Measurements from ENCODE around the gene LGMN.
"Not testable (repeated sequence)": the region's sequence is repeated elsewhere in the genome, so short reads cannot be mapped to it uniquely, and the experiment has no call there.

LGMN gene

DNA sequence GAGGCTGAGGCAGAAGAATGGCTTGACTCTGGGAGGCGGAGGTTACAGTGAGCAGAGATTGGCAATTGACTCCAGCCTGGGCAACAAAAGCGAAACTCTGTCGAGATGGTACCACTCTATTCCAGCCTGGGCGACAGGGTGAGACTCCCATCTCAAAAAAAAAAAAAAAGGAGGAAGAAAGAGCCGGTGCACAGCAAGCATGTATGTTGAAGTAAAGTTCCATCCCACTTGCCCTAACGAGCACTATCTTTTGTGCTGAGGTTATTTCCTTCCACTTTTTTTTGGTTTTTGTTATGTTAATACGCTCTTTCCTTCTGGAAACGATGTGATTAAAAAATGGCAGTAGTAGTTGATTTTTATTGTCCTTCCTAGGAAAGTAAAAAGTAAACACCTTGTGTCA lies 26.1 kb upstream of the LGMN start:
- Histone ChIP-seq H3K4me1 (ENCODE audit: insufficient read depth, low read length) (no peaks in the 10 kb centered on the region), H2AFZ (ENCODE audit: low read depth, low read length) (no peak overlapping the region), H3K4me2 (ENCODE audit: insufficient read depth, low read length) (no peak overlapping the region), H4K20me1 (ENCODE audit: insufficient read depth, low read length) (no peaks in the 10 kb centered on the region), H3K79me2 (ENCODE audit: insufficient read depth, low read length) (no peaks in the 10 kb centered on the region), H3K27me3 (ENCODE audit: insufficient read depth, low read length, poor library complexity) (no peaks in the 10 kb centered on the region), H3K4me3 (ENCODE audit: low read depth in 1 of 2, low read length in 2 of 2) (no peak overlapping the region), H3K27ac (ENCODE audit: low read length) (no peak overlapping the region), H3K9ac (ENCODE audit: low read depth, low read length) (no peak overlapping the region), H3K36me3 (ENCODE audit: insufficient read depth, low read length) (no peaks in the 10 kb centered on the region), H3K9me3 (ENCODE audit: insufficient read depth, low read length, severe bottlenecking) (no peaks in the 10 kb centered on the region)
- TF ChIP-seq EZH2 (IDR thresholded peaks at IDR 0.05; ENCODE audit: borderline replicate concordance, low read depth, low read length, severe bottlenecking) (no peak), CTCF (IDR thresholded peaks at IDR 0.05; ENCODE audit: borderline replicate concordance, extremely low read depth, low read length, poor library complexity, severe bottlenecking) (no peak)
- DNase-seq (no peak), ATAC-seq (ENCODE audit: insufficient read depth, low read depth) (no peak)

DNA sequence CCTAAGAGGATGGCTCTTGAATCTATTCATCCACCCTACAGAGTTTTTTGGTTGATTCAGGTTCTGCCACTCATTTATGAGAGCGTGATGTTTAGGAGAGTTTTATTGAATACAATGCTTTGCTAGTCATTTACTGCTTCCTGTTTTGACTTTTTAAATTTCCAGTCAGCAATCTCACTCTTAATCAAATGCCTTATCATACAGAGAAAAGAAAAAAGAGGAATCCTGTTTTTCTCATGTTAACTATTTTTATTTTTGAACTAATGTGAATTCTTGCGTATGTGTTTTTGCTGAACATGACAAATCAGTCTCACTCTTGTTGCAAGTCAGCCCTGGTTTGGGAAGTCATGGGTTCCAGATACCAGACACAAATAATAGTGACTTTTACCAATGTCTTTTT lies 22.1 kb upstream of the LGMN start:
- Histone ChIP-seq H4K20me1 (ENCODE audit: insufficient read depth, low read length) (no peaks in the 10 kb centered on the region), H3K27me3 (ENCODE audit: insufficient read depth, low read length, poor library complexity) (no peaks in the 10 kb centered on the region), H3K9me3 (ENCODE audit: insufficient read depth, low read length, severe bottlenecking) (no peaks in the 10 kb centered on the region), H3K4me1 (ENCODE audit: insufficient read depth, low read length) (no peaks in the 10 kb centered on the region), H3K36me3 (ENCODE audit: insufficient read depth, low read length) (no peaks in the 10 kb centered on the region), H3K4me3 (ENCODE audit: low read depth in 1 of 2, low read length in 2 of 2) (no peak overlapping the region), H3K27ac (ENCODE audit: low read length) (no peak overlapping the region), H2AFZ (ENCODE audit: low read depth, low read length) (no peak overlapping the region), H3K79me2 (ENCODE audit: insufficient read depth, low read length) (no peaks in the 10 kb centered on the region), H3K9ac (ENCODE audit: low read depth, low read length) (no peak overlapping the region), H3K4me2 (ENCODE audit: insufficient read depth, low read length) (no peak overlapping the region)
- TF ChIP-seq CTCF (IDR thresholded peaks at IDR 0.05; ENCODE audit: borderline replicate concordance, extremely low read depth, low read length, poor library complexity, severe bottlenecking) (no peak), EZH2 (IDR thresholded peaks at IDR 0.05; ENCODE audit: borderline replicate concordance, low read depth, low read length, severe bottlenecking) (no peak)
- no peak for ATAC-seq (ENCODE audit: insufficient read depth, low read depth)
- DNase-seq: no peak

GRCh38 chr14:92768795-92769194 lies 20.4 kb upstream of the LGMN start:
- Histone ChIP-seq H3K9me3 (ENCODE audit: insufficient read depth, low read length, severe bottlenecking) (no peaks in the 10 kb centered on the region), H3K36me3 (ENCODE audit: insufficient read depth, low read length) (no peaks in the 10 kb centered on the region), H3K9ac (ENCODE audit: low read depth, low read length) (no peak overlapping the region), H3K4me3 (ENCODE audit: low read depth in 1 of 2, low read length in 2 of 2) (no peak overlapping the region), H3K27ac (ENCODE audit: low read length) (no peak overlapping the region), H4K20me1 (ENCODE audit: insufficient read depth, low read length) (no peaks in the 10 kb centered on the region), H3K79me2 (ENCODE audit: insufficient read depth, low read length) (no peaks in the 10 kb centered on the region), H3K4me2 (ENCODE audit: insufficient read depth, low read length) (no peak overlapping the region), H3K27me3 (ENCODE audit: insufficient read depth, low read length, poor library complexity) (no peaks in the 10 kb centered on the region), H3K4me1 (ENCODE audit: insufficient read depth, low read length) (no peaks in the 10 kb centered on the region), H2AFZ (ENCODE audit: low read depth, low read length) (no peak overlapping the region)
- ATAC-seq (ENCODE audit: insufficient read depth, low read depth) (no peak), DNase-seq (no peak)
- no peak for TF ChIP-seq EZH2 (IDR thresholded peaks at IDR 0.05; ENCODE audit: borderline replicate concordance, low read depth, low read length, severe bottlenecking)
- no peak for TF ChIP-seq CTCF (IDR thresholded peaks at IDR 0.05; ENCODE audit: borderline replicate concordance, extremely low read depth, low read length, poor library complexity, severe bottlenecking)

GRCh38 chr14:92768236-92768635 lies 19.8 kb upstream of the LGMN start:
- H3K9ac ChIP-seq (ENCODE audit: low read depth, low read length); H3K79me2 ChIP-seq (ENCODE audit: insufficient read depth, low read length); H3K4me2 ChIP-seq (ENCODE audit: insufficient read depth, low read length); H3K27ac ChIP-seq (ENCODE audit: low read length); H3K4me1 ChIP-seq (ENCODE audit: insufficient read depth, low read length); H3K4me3 ChIP-seq (ENCODE audit: low read depth in 1 of 2, low read length in 2 of 2); ATAC-seq (ENCODE audit: insufficient read depth, low read depth); H4K20me1 ChIP-seq (ENCODE audit: insufficient read depth, low read length); H3K27me3 ChIP-seq (ENCODE audit: insufficient read depth, low read length, poor library complexity); H3K9me3 ChIP-seq (ENCODE audit: insufficient read depth, low read length, severe bottlenecking); H3K36me3 ChIP-seq (ENCODE audit: insufficient read depth, low read length); H2AFZ ChIP-seq (ENCODE audit: low read depth, low read length); DNase-seq: not testable (repeated sequence)

DNA sequence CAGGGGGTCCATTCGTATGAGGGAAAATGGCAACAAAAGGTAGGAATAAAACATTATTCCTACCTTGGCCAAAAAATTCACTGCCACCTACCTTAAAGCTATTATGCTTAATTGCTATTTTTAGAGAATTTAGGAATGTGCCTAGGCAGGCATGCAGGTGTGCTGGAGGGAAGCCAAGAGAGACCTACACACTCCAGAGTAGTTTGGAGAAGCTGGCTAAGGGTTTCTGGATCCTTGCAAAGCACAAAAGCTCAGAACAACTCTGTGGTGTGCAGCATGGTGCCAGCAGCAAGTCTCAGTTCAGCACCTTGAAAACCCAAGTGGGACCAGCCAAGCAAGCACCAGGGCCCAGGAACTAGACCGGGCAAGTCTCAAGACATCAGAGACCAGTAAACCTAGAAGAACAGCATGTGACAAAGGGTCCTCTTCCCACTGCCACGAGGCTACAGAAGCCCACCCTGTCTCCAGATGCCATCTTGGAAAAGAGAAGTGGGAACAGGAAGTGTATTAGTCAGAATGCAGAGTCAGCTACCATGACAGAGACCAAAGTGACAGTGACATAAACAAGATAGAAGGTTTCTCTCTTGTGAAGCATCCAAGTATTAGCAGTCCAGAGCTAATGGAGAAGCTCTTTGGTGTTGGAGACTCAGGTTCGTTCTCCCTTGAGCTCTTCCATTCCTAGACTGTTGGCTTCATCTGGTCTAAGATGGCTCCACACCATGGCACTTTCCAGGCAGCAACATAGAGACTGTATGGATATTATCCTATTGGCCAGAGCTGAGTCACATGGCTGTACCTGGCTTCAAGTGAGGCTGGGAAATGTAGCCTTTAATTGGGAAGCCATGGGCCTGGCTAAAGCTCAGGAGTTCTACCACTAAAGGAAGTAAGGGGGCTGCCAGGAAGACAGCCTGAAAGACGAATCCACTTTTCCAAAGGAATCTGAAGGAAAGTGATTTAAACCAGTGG lies 15.5 kb upstream of the LGMN start:
- not testable (repeated sequence) for H3K27ac ChIP-seq (ENCODE audit: low read length); H3K27me3 ChIP-seq (ENCODE audit: insufficient read depth, low read length, poor library complexity); DNase-seq; H3K4me2 ChIP-seq (ENCODE audit: insufficient read depth, low read length); H2AFZ ChIP-seq (ENCODE audit: low read depth, low read length); H3K79me2 ChIP-seq (ENCODE audit: insufficient read depth, low read length); H3K36me3 ChIP-seq (ENCODE audit: insufficient read depth, low read length); H3K9me3 ChIP-seq (ENCODE audit: insufficient read depth, low read length, severe bottlenecking); H3K9ac ChIP-seq (ENCODE audit: low read depth, low read length); H4K20me1 ChIP-seq (ENCODE audit: insufficient read depth, low read length); H3K4me3 ChIP-seq (ENCODE audit: low read depth in 1 of 2, low read length in 2 of 2)
- peak; percentile 44; the same call in 1 of the 3 replicates for ATAC-seq (ENCODE audit: insufficient read depth, low read depth)
- peaks cover 26% of the 10 kb centered on the region for H3K4me1 ChIP-seq (ENCODE audit: insufficient read depth, low read length)

All from DND-41 (cell line).